GM21367 (cell line): Measurements from ENCODE around the gene MRPL43.
A peak's percentile ranks its signal among the peaks of the same experiment; 100 is the strongest.
"Not testable (repeated sequence)": the region's sequence is repeated elsewhere in the genome, so short reads cannot be mapped to it uniquely, and the experiment has no call there.

ENCODE experiments used
- ATAC-seq: cut with Tn5 transposase; IDR thresholded peaks from one replicate; pipeline ENCODE4 v1.9.1; 2021; ENCODE audit not compliant: unreplicated experiment

MRPL43 gene

GRCh38 chr10:100986952-100987684 is at the start of gene MRPL43, which contains the start of gene TWNK:
Gene MRPL43, minus strand, starts transcription at chr10:100987497. Its CDS starts 54 bp downstream, at chr10:100987443.
Gene TWNK, plus strand, starts transcription at chr10:100987543. Its CDS starts 668 bp downstream, at chr10:100988211.
- peak; percentile 77 for ATAC-seq

DNA sequence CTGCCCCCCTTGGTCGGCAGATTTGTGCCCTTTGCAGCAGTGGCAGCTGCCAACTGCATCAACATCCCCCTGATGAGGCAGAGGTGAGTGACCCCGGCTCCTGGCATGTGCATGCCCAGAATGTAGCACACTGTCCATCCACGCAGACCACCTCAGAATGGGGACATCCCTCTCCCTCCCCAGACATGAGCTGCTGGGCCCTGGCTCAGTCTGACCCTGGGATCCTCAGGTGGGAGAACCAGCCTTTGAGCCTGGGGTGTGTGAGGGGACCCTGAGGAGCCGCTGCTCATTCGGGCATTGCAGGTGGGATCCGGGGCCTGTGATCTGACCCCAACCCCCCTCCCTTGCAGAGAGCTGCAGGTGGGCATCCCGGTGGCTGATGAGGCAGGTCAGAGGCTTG is 49.4 kb upstream of the MRPL43 start:
- no peak for ATAC-seq

GRCh38 chr10:101035916-101036702 is 48.8 kb upstream of the MRPL43 start:
- ATAC-seq = no peak

DNA sequence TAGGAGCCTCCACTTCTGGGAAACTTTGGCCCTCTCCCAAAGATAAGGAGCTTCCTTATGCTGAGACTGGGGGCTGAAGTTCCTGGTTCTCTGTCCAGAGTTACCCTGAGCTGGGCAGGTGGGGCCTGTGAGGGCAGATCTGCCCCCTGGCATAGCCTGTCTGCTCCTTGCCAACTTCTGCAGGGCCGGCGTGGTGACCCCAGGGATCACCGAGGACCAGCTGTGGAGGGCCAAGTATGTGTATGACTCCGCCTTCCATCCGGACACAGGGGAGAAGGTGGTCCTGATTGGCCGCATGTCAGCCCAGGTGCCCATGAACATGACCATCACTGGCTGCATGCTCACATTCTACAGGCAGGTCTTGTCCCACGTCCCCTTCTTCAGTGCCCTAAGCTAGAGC is 48.0 kb upstream of the MRPL43 start:
- ATAC-seq = no peak

DNA sequence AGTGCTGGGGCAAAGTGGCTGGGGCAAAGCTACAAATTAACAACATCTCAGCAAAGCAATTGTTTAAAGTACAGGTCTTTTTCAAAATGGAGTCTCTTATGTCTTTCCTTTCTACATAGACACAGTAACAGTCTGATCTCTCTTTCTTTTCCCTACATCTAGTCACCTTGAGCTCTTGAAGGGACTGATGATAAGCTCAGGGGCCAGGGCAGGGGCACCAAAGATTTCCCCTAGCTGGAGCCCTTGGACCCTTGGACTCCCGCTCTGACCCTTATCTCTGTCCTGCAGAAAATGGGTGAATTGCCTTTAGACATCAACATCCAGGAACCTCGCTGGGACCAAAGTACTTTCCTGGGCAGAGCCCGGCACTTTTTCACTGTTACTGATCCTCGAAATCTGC is 47.1 kb upstream of the MRPL43 start:
- ATAC-seq = not testable (repeated sequence)

GRCh38 chr10:101033276-101033675 is 46.0 kb upstream of the MRPL43 start:
- ATAC-seq = no peak

DNA sequence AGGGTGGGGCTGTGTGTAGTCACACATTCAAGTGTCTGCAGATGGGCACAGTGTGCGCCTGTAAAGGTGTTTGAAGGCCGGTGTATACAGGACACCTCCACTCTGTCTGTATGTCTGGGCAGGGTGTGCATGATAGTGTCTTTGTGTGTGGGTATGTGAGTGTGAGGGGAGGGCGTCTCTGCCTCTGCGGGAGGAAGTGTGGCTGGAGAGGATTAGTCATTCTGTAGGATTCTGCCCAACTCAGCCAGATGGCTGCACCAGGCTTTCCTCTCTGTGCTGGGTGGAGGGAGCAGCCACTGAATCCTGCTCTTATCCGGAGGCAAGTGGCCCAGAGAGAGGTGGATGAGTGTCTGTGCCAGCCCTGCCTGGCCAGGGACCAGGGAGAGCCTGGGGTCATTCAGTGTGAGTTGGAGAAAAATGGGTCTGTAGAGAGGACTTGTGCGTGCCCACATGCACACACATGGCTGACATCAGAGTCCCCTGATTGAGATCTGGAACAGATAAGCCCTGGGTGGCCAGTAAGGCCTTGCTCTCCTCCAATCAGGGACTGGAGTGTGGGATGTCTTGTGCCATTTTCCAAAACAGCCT is 45.4 kb upstream of the MRPL43 start:
- ATAC-seq = no peak

- ATAC-seq = no peak
Measured at GRCh38 chr10:101031796-101032636, 44.7 kb upstream of the MRPL43 start.

- peak; percentile 84 for ATAC-seq
Measured at GRCh38 chr10:101031128-101031795, 44.0 kb upstream of the MRPL43 start, which contains the start of the genes PDZD7 and SFXN3. Gene PDZD7, minus strand, starts transcription at chr10:101031129. Its CDS starts 910 bp downstream, at chr10:101030219. Gene SFXN3, plus strand, starts transcription at chr10:101031234. Its CDS starts 3,461 bp downstream, at chr10:101034695.

DNA sequence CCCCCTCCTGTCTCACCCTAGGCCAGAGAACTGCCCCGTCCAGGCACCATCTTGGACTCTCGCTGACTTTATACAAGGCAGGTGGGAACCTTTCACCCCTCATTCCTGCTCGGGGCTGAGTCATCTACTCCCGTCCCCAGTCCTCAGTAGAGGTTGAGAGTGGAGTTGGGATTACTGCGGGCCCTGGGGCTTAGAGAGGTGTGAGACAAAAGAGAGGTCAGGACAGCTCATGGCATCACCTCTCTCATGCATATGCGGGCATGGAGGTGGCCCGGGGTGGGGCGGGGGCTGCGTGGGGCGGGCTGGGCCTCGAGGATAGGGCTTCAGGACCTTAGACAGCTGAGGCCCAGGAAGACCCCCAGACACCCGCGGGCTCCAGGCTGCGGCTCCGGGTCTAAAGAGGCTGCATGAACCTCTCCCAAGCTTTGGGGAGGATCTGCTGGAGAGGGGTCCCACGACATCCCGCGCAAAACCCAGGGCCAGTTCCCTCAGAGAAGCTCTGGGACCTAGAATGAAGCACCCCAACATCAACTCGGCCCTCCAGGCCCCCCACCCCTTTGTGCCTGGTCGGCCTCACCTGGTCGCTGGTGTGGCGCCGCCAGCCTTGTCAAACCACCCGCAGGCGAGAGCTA is 43.3 kb upstream of the MRPL43 start:
- ATAC-seq = no peak

DNA sequence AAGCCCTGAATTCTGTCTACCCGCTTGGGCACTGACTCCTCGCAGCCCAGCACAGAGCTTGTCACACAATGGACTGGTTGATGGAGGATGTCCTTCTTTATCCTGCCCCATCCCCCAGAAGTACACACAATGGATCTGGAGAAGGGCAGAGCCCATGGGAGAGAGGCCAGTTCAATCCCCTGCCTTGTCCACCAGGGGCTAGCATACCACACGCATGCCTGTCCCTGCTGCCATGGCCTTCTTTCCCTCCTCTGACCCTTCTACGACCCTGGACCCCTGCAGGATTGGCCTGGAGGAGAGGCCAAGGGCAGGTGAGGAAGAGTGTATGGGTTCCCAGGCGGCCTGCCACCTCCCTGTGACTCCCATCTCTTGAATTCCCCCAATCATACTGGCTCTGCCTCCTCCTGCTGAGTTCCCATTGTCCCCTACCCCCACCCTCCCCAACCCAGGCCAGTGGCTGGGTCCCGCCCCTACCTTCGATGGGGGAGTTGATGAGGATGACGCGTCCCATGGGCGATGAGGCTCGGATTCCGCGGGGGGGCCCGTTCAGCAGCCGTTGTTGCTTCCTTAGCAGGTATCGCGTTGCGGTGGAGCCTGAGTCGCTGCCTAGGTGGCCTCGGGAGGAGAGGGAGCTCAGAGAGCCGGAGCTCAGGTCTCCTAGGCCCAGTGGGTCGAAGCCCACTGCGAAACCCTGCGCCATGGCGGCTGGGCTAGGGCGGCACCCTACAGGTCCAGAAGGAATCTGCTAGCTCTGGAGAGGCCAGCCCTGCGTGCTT is 42.4 kb upstream of the MRPL43 start:
- no peak for ATAC-seq

DNA sequence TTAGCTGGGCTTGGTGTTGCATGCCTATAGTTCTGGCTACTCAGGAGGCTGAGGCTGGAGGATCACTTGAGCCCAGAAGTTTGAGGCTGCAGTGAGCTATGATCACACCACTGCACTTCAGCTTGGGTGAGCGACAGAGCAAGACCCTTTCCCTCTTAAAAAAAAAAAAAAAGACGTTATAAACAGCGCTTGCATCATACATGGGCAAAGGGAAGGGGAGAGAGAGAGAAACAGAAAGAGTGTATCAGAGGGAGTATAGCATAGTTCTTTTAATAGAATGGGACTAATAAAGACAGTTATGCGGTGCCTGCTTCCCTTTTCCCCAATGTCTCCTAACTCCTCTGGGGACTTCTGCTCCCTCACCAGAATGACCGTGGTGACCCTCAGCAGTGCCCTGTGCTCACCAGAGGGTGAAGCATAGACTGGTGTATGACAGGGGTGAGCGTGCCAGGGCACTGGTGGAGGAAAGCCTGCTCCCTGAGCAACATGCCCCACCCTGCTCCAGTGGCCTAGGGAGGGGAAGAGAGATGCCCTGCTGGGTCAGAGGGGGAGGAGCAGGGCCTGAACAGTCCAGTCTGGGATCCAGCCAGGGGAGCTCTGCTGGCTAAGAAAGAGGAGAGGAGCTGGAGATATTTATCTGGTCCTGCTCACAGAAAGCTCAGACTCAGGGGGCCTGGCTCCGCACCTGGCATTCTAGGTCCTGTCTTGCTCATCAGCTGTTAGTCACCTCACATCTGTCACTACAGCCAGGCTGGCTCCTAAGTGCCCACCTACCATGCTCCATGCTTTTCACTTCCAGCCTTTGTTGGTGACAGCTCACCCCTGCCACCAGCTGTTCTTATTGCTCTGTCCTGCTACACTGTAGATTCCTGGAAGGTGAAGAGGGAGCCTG is 41.4 kb upstream of the MRPL43 start:
- no peak for ATAC-seq

DNA sequence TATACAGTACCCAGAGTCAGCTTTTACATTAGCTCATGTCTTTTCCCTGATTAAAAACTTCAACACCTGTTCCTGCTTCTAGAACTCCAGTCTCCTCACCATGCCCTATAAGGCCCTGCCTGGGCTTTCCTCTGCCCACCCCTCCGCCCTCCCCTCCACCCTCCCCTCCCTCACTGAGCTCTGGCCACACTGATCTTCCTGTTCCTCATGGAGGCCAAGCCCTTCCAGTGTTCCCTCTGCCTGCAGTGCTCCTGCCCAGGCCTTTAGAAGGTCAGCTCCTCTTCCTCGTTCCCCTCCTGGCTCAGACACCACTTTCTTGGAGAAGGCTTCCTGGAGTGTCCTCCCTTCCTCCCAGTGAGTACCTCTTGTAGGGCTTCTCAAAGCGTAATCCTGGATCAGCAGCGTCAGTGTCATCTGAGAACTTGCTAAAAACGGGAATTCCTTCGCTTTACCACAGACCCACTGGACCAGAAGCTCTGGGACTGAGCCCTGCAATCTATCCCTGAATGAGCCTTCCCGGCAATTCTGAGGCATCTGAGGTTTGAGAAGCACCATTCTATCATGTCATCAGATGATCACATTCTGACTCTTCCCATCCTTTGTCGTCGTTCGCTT is 39.9 kb upstream of the MRPL43 start:
- ATAC-seq = no peak

DNA sequence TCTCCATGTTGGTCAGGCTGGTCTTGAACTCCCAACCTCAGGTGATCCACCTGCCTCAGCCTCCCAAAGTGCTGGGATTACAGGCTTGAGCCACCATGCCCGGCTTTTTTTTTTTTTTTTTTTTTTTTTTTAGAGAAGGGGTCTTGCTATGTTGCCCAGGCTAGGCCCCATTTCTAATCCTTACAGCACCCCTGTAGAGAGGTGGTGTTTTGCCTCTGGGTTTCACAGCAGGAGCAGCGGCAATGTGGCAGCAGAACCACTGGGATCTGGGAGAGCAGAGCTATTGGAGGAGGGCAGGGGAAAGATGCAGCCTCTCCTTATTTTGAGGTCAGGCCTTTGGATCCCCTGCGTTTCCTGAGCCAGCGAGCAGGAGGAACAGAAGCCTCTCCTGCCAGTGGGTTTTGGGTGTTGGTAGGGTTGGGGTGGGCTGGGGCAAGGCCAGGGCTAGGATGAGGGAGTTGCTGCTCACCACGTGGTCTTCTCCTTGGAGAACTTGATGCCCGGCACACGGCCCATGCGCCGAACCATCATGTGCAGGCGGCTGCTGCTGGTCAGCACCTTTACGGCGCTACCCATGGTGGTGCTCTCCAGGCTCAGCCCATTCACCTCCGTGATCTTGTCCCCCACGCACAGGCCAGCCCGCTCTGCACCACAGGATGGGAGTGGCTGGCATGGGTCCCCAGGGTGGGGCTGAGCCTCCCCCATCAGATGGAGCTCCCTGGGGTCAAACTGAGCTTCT is 35.8 kb upstream of the MRPL43 start:
- ATAC-seq = no peak

DNA sequence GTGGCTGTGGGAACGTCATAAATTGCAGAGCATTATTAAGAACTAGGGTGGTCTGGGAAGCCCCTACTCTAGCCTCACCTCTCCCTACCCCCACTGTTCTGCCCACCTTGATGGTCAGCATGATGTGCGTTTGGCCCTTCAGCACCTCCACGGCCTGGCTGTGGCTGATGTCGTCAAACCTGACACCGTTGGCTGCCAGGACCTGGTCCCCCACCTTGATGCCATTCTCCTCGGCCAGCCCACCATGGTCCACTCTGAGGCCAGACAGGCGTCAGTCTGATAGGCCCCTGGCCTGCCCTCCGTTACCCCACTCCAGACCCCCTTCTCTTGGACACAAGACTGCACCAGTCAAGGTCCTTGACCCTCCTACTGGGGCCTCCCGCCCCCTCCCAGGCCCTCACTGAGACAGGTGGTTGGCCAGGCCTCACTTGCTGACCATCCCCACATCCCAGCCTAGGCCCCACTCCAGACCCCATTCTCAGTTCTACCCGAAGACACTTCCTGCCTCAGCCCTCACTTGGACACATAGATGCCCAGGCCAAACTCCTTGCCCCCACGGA is 34.5 kb upstream of the MRPL43 start:
- no peak for ATAC-seq

- no peak for ATAC-seq
Measured at GRCh38 chr10:101021239-101021638, 33.9 kb upstream of the MRPL43 start.
